Measurements from ENCODE around the gene PDZRN3. TPM values are rescaled to one million over a fixed set of nuclear protein-coding genes. Genes with fewer than 3 reads are reported as not detected.

Gene PDZRN3
- total and polyA plus RNA-seq, 2 experiments from 2014 or later = 7.5 to 14.0 TPM

DNA sequence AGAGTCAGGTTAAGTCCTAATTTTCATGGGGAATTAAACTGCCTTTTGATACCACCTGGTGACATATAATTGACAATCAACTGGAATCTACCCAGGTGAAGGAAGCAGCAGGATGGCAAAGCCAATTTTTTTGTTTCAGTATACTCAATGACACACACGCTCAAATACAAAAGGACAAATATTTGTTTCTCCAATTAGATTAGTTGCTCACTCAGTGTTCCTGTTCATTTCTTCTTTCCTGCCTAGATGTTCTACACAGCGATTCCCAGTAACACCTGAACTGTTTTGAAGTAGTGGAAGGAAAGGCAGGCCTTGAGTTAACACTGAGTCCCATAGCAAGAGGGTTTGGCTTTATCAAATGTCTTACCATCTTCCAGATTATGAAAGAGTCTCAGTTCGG lies 157.5 kb downstream of the PDZRN3 start (continued):
- TF ChIP-seq, protein P1, sequence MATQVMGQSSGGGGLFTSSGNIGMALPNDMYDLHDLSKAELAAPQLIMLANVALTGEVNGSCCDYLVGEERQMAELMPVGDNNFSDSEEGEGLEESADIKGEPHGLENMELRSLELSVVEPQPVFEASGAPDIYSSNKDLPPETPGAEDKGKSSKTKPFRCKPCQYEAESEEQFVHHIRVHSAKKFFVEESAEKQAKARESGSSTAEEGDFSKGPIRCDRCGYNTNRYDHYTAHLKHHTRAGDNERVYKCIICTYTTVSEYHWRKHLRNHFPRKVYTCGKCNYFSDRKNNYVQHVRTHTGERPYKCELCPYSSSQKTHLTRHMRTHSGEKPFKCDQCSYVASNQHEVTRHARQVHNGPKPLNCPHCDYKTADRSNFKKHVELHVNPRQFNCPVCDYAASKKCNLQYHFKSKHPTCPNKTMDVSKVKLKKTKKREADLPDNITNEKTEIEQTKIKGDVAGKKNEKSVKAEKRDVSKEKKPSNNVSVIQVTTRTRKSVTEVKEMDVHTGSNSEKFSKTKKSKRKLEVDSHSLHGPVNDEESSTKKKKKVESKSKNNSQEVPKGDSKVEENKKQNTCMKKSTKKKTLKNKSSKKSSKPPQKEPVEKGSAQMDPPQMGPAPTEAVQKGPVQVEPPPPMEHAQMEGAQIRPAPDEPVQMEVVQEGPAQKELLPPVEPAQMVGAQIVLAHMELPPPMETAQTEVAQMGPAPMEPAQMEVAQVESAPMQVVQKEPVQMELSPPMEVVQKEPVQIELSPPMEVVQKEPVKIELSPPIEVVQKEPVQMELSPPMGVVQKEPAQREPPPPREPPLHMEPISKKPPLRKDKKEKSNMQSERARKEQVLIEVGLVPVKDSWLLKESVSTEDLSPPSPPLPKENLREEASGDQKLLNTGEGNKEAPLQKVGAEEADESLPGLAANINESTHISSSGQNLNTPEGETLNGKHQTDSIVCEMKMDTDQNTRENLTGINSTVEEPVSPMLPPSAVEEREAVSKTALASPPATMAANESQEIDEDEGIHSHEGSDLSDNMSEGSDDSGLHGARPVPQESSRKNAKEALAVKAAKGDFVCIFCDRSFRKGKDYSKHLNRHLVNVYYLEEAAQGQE (IDR thresholded peaks at IDR 0.05; ENCODE audit: unreplicated experiment) = no peak
- no peak for TF ChIP-seq CTCF (conservative IDR thresholded peaks at IDR 0.05; ENCODE audit: low read depth in 2 of 2)

DNA sequence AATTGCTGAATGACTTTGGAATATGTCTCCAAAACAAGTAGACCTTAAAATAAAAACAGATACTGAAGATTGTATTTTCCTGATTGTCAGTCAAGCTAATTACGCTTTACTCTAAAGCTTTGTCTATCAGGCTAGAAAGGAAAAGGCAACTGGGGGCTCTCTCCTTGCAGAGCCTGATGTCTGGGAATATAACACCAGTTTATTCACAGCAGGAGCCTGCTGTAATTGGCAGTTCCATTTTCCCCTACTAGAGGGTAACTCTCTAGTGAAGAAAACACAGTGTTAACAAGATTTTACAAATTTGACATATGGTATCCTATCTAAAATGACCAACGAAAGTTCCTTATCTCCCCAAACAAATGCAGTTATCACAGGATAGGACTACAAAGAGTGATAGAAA lies 158.8 kb downstream of the PDZRN3 start:
- ATAC-seq = no peak
- H3K4me2 ChIP-seq = no peak overlapping the region
- no peak overlapping the region for H3K27ac Mint-ChIP-seq
- no peaks in the 10 kb centered on the region for H3K36me3 Mint-ChIP-seq (ENCODE audit: low read depth)
- H3K79me2 ChIP-seq (replicated peaks; ENCODE audit: insufficient read depth) = no peaks in the 10 kb centered on the region
- no peaks in the 10 kb centered on the region for H3K27me3 Mint-ChIP-seq (ENCODE audit: insufficient read depth, low read depth, poor library complexity)
- no peaks in the 10 kb centered on the region for H3K4me1 ChIP-seq (ENCODE audit: insufficient read depth)
- no peak for DNase-seq (ENCODE audit: low spot score)
- H3K4me1 Mint-ChIP-seq = peaks cover 10% of the 10 kb centered on the region; the same call in 2 of the 3 replicates
- H3K9me2 ChIP-seq (ENCODE audit: insufficient read depth) = peaks cover 9% of the 10 kb centered on the region; the same call in 1 of the 2 replicates
- no peaks in the 10 kb centered on the region for H3K36me3 ChIP-seq (ENCODE audit: insufficient read depth)
- H3K4me3 Mint-ChIP-seq = no peak overlapping the region
- no peaks in the 10 kb centered on the region for H4K20me1 ChIP-seq (replicated peaks; ENCODE audit: insufficient read depth)
- no peaks in the 10 kb centered on the region for H3K27me3 ChIP-seq (ENCODE audit: insufficient read depth)
- H3F3A ChIP-seq (replicated peaks; ENCODE audit: low read depth) = no peaks in the 10 kb centered on the region
- no peak overlapping the region for H2AFZ ChIP-seq
- H3K4me3 ChIP-seq = no peak overlapping the region
- no peak overlapping the region for H3K27ac ChIP-seq (ENCODE audit: low read depth)
- H3K9me3 Mint-ChIP-seq = no peaks in the 10 kb centered on the region
- TF ChIP-seq EZH2phosphoT487 (IDR thresholded peaks at IDR 0.05; ENCODE audit: unreplicated experiment) = no peak
- TF ChIP-seq ZNF331 (CRISPR knock-in tag; IDR thresholded peaks at IDR 0.05; ENCODE audit: low read depth) = no peak
- no peak for TF ChIP-seq POLR2AphosphoS5 (IDR thresholded peaks at IDR 0.05; ENCODE audit: low read depth)
- TF ChIP-seq ETS1 (IDR thresholded peaks at IDR 0.05) = no peak
- no peak for TF ChIP-seq EZH2 (IDR thresholded peaks at IDR 0.05; ENCODE audit: low read depth, unreplicated experiment)
- TF ChIP-seq, protein P2, sequence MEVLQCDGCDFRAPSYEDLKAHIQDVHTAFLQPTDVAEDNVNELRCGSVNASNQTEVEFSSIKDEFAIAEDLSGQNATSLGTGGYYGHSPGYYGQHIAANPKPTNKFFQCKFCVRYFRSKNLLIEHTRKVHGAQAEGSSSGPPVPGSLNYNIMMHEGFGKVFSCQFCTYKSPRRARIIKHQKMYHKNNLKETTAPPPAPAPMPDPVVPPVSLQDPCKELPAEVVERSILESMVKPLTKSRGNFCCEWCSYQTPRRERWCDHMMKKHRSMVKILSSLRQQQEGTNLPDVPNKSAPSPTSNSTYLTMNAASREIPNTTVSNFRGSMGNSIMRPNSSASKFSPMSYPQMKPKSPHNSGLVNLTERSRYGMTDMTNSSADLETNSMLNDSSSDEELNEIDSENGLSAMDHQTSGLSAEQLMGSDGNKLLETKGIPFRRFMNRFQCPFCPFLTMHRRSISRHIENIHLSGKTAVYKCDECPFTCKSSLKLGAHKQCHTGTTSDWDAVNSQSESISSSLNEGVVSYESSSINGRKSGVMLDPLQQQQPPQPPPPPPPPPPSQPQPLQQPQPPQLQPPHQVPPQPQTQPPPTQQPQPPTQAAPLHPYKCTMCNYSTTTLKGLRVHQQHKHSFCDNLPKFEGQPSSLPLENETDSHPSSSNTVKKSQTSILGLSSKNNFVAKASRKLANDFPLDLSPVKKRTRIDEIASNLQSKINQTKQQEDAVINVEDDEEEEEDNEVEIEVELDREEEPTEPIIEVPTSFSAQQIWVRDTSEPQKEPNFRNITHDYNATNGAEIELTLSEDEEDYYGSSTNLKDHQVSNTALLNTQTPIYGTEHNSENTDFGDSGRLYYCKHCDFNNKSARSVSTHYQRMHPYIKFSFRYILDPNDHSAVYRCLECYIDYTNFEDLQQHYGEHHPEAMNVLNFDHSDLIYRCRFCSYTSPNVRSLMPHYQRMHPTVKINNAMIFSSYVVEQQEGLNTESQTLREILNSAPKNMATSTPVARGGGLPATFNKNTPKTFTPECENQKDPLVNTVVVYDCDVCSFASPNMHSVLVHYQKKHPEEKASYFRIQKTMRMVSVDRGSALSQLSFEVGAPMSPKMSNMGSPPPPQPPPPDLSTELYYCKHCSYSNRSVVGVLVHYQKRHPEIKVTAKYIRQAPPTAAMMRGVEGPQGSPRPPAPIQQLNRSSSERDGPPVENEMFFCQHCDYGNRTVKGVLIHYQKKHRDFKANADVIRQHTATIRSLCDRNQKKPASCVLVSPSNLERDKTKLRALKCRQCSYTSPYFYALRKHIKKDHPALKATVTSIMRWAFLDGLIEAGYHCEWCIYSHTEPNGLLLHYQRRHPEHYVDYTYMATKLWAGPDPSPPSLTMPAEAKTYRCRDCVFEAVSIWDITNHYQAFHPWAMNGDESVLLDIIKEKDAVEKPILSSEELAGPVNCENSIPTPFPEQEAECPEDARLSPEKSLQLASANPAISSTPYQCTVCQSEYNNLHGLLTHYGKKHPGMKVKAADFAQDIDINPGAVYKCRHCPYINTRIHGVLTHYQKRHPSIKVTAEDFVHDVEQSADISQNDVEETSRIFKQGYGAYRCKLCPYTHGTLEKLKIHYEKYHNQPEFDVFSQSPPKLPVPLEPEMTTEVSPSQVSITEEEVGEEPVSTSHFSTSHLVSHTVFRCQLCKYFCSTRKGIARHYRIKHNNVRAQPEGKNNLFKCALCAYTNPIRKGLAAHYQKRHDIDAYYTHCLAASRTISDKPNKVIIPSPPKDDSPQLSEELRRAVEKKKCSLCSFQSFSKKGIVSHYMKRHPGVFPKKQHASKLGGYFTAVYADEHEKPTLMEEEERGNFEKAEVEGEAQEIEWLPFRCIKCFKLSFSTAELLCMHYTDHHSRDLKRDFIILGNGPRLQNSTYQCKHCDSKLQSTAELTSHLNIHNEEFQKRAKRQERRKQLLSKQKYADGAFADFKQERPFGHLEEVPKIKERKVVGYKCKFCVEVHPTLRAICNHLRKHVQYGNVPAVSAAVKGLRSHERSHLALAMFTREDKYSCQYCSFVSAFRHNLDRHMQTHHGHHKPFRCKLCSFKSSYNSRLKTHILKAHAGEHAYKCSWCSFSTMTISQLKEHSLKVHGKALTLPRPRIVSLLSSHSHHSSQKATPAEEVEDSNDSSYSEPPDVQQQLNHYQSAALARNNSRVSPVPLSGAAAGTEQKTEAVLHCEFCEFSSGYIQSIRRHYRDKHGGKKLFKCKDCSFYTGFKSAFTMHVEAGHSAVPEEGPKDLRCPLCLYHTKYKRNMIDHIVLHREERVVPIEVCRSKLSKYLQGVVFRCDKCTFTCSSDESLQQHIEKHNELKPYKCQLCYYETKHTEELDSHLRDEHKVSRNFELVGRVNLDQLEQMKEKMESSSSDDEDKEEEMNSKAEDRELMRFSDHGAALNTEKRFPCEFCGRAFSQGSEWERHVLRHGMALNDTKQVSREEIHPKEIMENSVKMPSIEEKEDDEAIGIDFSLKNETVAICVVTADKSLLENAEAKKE (CRISPR knock-in tag; IDR thresholded peaks at IDR 0.05) = no peak
- no peak for TF ChIP-seq JUNB (IDR thresholded peaks at IDR 0.05; ENCODE audit: unreplicated experiment)
